HG02973 (cell line): Measurements from ENCODE around the gene PGRMC2.

Experiments
- ATAC-seq: cut with Tn5 transposase; IDR thresholded peaks from one replicate; pipeline ENCODE4 v1.9.1; 2021; ENCODE audit warnings: moderate library complexity; ENCODE audit not compliant: unreplicated experiment

PGRMC2 gene

DNA sequence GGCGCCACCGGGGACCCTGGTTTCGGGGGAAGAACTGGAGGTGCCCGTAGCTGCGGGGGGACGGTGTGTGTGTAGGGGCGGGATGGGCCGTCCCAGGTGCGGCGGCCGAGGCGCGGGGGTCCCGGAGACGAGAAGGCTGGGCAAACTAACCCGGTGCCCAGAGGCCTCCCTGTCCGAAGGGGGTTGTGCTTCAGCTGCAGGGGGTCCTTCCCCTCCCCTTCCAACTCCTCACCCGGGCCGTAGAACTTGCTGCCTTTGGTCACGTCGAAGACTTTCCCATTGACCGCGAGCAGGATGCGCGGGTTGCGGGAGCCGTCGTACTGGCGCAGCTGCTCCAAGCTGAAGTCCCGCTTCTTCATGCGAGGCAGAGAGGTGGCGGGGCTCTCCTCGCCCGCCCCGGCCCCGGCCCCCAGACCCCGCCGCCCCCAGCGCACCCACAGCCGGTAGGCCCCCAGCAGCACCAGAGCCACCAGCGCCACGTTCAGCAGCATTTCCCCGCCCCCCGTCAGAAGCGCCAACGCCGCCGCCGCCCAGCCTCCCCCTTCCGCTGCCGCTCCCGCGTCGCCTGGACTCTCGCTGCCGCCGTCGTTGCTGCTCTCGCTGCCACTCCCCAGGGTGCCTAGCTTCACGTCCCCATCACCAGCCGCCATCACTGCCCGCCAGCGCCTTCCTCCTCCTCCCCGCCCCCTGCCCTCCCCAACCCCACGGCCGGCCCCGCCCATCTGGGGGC lies at the start of gene PGRMC2:
TSS of gene PGRMC2 (minus strand) at position 673 of the 730 bp plus-strand sequence. CDS start at position 650, 23 bp downstream.
- ATAC-seq = no peak

DNA sequence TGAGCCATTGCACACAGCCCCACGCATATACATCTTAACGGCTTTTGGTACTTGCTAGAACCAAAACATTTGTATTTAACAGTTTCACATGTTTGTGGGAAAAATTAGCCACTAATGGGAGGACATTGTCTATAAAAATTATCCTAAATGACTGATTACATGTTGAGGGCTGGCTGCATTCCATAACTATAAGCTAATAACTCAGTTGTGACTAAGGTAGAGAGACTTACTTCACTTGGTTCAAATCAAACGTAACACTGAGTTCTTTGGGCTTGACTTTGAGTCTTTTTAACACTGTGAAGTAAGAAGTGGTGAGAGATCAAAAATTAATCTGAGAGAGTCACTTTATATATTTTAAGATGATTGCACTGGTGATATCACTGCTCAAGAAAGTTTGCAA lies 47.9 kb upstream of the PGRMC2 start:
- ATAC-seq = no peak

DNA sequence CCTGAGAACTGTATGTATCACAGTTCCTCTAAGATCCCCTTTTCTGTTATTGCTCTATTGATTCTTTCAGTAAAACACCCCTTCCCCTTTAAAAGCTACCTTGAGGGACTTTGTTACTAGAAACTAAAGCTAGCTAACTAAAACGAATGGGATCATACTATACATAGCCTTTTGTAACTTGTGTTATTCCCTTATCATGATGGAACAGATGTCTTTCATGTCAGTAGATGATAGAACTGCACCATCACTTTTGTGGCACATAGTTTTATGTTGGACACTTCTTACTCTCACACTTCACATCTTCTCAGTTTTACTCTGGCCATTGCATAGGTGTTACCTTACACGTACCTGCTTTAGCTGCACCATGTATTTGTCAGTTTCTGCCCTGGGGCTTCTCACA lies 46.6 kb upstream of the PGRMC2 start:
- ATAC-seq = no peak

GRCh38 chr4:128333309-128334018 lies 45.9 kb upstream of the PGRMC2 start:
- no peak for ATAC-seq

DNA sequence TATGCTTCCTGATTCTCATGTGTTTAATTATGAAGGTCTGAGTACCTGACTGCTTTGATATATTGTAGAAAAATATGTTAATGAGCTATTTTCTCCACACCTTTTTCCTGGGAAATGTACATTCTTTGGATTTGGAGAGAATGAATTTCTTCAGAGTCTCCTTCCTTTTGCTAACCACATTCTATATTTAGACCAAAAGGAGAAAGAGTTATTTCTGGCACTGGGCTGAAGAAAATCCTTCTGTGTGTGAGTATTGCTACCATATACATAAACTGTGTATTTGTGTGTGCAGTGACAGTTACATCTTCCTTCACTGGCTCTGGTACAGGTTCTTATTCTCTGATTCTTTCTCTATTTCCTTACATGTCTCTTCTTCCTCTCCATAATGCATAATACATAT lies 44.5 kb upstream of the PGRMC2 start:
- no peak for ATAC-seq

- no peak for ATAC-seq
These were observed 42.0 kb upstream of the PGRMC2 start for GRCh38 chr4:128329638-128330037.

- ATAC-seq = no peak
These were observed 40.5 kb upstream of the PGRMC2 start for GRCh38 chr4:128328106-128328505.

GRCh38 chr4:128323401-128323800 lies 35.8 kb upstream of the PGRMC2 start:
- no peak for ATAC-seq

DNA sequence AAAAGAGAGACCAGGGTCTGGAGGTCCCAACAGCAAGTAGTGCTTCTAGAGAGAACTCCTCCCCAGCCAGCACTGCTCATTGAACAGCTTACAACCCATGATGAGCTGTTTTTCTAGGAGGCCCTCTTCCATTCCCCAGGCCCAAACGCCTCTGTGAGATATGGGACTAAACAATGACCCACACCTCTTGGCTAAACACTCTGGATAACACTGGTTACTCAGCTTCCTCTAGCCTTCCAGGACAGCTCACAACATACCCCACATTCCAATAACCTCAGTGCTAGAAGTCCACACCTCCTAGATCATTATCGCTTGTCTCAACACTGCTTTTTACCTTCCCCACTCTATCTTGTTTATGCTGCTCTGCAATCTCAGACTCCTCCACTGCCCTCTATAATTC lies 35.4 kb upstream of the PGRMC2 start:
- no peak for ATAC-seq

DNA sequence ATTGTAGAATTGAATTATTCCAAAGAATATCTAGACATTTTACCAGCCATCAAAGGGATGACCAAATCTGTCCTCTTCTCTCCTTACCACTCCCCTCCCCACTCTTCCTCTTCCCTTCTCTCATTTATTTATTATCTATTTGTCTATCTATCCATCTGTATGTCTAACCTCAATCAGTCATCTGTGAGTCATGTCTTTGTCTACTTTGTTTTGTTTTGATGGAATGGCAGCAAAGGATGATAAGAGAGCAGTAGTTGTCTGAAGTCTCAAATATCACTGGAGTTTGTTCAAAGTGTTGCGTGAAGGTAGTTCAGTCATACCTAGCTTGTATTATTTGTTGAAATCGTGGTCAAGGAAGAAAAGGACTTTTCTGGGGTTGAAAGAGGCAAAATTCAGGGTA lies 34.7 kb upstream of the PGRMC2 start:
- ATAC-seq = no peak

DNA sequence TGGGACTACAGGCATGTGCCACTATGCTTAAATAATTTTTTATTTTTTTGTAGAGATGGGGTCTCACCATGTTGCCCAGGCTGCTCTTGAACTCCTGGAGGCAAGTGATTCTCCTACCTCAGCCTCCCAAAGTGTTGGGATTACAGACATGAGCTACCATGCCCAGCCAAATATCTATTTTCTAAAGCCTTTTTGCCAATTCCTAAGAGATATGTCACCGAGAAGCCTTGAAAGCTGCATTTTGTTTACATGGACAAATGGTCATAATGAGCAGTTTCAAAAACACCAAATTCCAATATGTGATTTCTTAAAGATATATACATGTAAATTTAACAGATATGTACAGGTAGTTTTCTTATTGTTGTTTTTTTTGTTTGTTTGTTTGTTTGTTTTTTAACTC lies 33.0 kb upstream of the PGRMC2 start:
- no peak for ATAC-seq

- no peak for ATAC-seq
These were observed 28.3 kb upstream of the PGRMC2 start for GRCh38 chr4:128315756-128316520.

GRCh38 chr4:128311659-128312403 lies 24.2 kb upstream of the PGRMC2 start:
- ATAC-seq = no peak

- ATAC-seq = no peak
These were observed 22.7 kb upstream of the PGRMC2 start for GRCh38 chr4:128310266-128310697.

DNA sequence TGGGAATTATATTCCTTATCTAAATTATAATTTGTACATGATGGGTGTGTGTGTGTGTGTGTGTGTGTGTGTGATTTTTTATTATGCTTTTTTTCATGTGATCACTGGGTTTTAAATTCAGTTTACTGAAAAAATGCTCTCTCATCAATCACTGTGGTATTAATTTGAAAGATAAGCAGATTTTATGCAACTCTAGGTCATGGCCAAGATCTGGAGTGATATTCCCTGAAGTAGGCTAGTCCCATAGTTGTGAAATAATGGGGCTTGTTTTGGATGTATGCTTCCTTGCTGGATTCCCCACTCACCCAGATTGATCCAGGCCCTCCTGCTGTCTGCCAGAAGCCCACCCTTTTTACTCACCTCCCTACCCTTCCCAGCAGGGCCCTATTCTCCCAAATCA lies 22.0 kb upstream of the PGRMC2 start:
- ATAC-seq = no peak

DNA sequence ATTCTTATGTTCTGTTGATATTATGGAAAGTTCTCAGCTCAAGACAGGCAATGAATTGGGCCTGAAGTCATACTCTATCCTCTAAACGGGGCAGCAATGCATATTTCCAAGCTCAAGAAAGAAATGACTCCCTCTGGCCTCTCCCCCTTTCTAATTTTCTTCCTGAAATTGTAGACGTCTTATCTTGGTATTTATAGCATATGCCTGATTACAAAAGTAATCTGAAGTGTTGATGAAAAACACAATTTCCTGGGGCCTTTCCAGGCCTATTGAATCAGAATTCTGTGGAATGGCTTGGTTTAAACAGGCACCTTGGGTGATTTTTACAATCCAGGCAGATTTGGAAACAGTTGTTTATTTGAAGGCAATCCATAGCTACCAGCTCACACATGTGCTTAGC lies 21.4 kb upstream of the PGRMC2 start:
- no peak for ATAC-seq

DNA sequence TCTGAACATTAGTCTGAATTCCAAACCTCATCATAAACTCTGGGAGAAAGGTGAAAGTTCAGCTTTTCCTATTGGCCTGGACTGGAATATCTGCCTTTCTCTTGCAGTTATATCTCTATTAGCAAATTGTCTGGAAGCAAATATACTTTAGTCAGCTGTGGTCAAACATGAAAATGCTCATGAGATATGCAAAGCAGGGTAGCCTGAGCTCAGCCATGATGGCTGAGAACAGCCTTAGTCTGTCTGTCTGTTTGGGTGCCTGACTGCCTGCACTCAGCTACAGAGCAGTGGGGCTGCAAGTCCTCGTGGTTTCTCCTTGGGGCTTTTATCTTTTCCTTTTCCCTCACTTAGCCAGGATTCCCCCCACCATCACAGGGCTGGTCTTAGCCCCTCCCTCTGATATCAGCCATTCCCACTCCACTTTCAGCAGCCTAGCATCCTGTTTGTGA lies 19.5 kb upstream of the PGRMC2 start:
- ATAC-seq = peak; percentile 80

DNA sequence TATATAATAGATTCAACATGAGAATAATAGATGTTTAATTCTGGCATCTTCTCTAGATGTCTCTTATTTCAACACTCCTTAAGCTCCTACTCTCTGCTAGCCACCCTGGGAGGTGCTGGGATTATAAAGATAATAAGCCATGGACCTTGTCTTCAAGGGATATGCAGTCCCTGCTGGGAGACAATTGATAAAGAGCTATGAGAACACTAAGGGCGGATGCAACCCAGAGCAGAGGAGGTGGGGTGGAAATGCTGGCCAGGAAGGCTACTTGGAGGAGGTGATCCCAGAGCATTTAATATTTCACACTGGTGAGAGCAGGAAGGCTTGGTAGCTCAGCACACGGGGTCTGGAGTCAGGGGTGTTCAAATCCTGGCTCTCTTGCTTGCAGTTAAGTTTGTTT lies 18.3 kb upstream of the PGRMC2 start:
- no peak for ATAC-seq

DNA sequence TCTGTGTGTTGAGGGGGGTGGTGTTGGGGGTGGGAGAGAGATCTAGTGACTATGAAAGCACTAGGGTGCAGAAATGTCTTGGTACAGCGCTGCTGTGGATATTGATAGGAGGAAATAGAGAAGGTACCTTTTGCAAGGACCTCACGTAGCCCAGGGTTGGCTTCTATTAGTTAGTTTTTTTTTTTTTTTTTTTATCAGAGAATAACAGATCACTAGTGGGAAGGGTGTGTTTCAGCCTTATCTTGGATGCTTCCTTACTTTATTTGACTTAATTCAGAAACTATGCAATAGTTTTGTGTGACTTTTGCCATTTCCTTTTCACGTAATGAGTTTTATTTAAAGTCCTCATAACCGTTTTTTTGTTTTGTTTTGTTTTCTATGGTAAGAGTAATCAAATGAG lies 16.4 kb upstream of the PGRMC2 start:
- ATAC-seq = no peak

DNA sequence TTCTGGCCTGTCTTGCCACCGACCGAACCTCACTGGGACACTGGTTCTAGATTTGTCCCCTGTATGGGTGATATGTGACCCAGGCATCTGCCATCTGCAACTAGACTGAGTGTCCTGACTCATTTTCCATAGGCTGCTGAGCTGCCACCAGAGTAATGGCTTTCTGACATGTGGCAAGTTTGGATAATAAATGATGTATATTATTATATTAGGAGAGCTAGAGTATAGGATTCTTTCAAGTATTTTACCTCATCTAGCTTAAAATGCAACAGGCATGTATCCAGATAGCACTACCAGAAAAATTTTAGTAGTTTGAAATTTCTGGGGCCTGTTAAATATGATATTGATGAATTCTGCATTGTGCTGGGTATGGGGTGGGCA lies 15.8 kb upstream of the PGRMC2 start:
- no peak for ATAC-seq

GRCh38 chr4:128301979-128302378 lies 14.4 kb upstream of the PGRMC2 start:
- ATAC-seq = no peak
